ENCODE data around the gene AFF4.

AFF4 gene

DNA sequence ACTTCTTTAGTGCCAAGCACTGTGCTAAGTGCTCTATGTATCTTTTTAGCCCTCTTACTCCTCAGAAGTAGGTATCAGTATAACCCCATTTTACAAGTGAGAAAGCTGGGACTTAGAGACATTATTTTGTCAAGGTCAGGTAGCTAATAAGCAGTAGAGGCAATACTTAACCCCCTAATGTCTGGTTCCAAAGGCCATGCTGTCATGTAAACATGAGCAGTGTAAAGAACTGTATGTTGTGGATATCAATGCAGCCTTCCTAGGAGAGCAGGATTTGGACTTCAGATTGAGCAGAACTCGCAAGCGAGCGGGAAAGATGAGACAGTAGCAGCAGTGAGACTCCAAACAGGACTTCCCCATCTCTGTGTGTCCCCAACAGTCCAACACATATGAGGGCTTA lies 129.4 kb downstream of the AFF4 start:
- H3K4me1 ChIP-seq (ENCODE audit: control insufficient read depth, insufficient read depth, low read length): 0 out of 2 replicates have a peak, but pooled peaks cover 5% of the 10 kb centered on the region

DNA sequence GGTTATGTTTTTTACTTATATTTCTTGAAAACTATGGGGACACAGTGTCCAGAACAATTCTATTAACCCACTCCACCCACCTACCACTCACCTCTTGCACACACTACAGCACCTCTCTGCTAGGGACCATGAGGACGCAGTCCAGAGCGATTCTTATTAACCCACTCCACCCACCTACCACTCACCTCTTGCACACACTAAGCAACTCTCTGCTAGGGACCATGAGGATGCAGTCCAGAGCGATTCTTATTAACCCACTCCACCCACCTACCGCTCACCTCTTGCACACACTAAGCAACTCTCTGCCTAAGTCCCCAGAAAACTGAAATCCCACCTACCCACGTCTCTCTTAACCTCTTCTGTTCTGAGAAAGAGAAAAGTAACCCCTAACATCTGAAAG lies 130.8 kb downstream of the AFF4 start:
- 0 out of 2 replicates have a peak, but pooled peaks cover 5% of the 10 kb centered on the region for H3K4me1 ChIP-seq (ENCODE audit: control insufficient read depth, insufficient read depth, low read length)
- no peaks in the 10 kb centered on the region for H3K36me3 ChIP-seq (ENCODE audit: control insufficient read depth, insufficient read depth, low read length)
- H3K27ac ChIP-seq (ENCODE audit: low read depth, low read length): no peak overlapping the region
- no peaks in the 10 kb centered on the region for H3K9me3 ChIP-seq (ENCODE audit: control insufficient read depth, insufficient read depth, low read depth, low read length)
- H3K27me3 ChIP-seq (ENCODE audit: control insufficient read depth, insufficient read depth, low read length): peaks cover 45% of the 10 kb centered on the region
- H3K9ac ChIP-seq (ENCODE audit: low read length): no peak overlapping the region
- no peak overlapping the region for H3K4me3 ChIP-seq (ENCODE audit: low read depth, low read length)

More for the DNA sequence above, 129.4 kb downstream of the AFF4 start:
- Histone ChIP-seq H3K27ac (ENCODE audit: low read depth, low read length) (no peak overlapping the region), H3K9ac (ENCODE audit: low read length) (no peak overlapping the region), H3K36me3 (ENCODE audit: control insufficient read depth, insufficient read depth, low read length) (no peaks in the 10 kb centered on the region), H3K27me3 (ENCODE audit: control insufficient read depth, insufficient read depth, low read length) (peaks cover 30% of the 10 kb centered on the region), H3K4me3 (ENCODE audit: low read depth, low read length) (no peak overlapping the region), H3K9me3 (ENCODE audit: control insufficient read depth, insufficient read depth, low read depth, low read length) (no peaks in the 10 kb centered on the region)

DNA sequence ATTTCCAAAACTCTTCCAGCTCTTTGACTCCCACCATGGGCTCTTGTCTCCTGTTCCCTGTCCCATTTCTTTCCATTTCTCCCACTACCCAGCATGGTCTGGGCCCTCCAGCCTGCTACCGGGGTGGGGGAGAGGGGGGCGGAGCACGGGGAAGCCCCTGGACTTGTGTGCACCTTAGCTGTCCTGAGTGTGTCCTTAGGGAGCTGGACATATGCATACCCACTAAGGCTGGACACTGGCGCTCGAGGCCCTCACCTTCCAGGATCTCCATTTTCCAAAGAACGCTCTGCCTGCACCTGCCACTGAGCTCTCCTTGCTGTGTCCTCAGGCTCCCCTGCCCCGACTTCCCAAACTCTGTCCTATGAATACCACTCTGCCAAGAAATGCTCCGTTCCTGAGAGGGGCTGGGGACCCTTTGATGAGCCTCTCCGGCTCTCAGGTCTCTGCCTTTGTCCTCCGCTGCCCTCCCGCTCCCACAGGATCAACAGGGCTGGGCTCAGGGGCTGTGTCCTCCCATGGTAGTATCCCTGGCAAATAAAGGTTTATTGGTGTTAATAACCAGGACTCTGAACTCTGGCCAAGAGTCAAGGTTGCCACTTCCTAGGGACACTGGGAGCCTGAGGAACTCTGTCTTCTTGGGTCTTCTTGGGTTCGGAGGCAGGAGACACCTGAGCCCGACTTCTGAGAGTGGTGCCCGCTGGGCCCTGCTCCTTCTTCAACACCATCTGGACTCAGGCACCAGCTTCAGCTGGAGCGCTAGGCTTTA lies 132.2 kb downstream of the AFF4 start:
- Histone ChIP-seq H3K27ac (ENCODE audit: low read depth, low read length) (no peak overlapping the region), H3K9ac (ENCODE audit: low read length) (peak overlapping the region; percentile 60), H3K27me3 (ENCODE audit: control insufficient read depth, insufficient read depth, low read length) (peaks cover 58% of the 10 kb centered on the region), H3K36me3 (ENCODE audit: control insufficient read depth, insufficient read depth, low read length) (no peaks in the 10 kb centered on the region), H3K4me1 (ENCODE audit: control insufficient read depth, insufficient read depth, low read length) (peaks cover 10% of the 10 kb centered on the region), H3K9me3 (ENCODE audit: control insufficient read depth, insufficient read depth, low read depth, low read length) (no peaks in the 10 kb centered on the region), H3K4me3 (ENCODE audit: low read depth, low read length) (peak overlapping the region; percentile 68)

DNA sequence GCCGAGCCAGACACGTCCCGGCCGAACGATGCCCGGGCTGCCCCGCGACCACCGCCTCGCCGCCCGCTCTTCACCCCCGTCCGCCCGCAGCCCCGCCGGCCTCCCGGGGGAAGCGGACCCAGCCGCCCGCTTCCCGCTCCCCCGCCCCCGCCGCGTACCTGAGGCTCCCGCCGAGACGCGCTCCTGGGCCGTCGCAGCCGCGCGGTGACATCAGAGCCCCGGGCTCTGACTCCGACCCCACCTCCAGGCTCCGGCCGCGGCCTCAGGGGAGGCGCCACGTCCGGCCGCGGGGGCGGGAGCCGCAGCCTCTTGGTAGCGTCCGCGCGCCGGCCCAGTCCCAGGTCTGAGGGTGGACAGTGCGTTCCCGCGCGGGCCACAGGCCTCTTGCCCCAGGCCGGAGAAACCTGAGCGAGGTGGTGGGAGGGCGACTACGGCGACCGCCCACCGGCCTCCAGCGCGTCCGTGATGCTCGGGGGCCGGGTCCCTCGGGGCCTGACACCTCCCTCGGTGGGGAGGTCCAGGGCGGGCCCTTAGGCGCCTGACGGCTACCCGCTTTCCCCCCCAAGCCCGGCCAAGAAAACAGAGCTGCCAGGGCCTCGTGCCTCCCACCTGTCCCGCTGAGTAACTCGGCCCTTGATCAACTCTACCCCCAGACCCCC lies 132.9 kb downstream of the AFF4 start, which contains the start of gene SHROOM1:
Gene SHROOM1, minus strand, starts transcription at position 212 of the 659 bp plus-strand sequence. CDS start 4,507 bp downstream, outside the sequence.
- Histone ChIP-seq H3K27ac (ENCODE audit: low read depth, low read length) (no peak within 1 kb of the TSS), H3K36me3 (ENCODE audit: control insufficient read depth, insufficient read depth, low read length) (no peaks in the 10 kb centered on the region), H3K27me3 (ENCODE audit: control insufficient read depth, insufficient read depth, low read length) (peaks cover 65% of the 10 kb centered on the region), H3K4me1 (ENCODE audit: control insufficient read depth, insufficient read depth, low read length) (peaks cover 14% of the 10 kb centered on the region), H3K4me3 (ENCODE audit: low read depth, low read length) (peak within 1 kb of the TSS; percentile 68), H3K9me3 (ENCODE audit: control insufficient read depth, insufficient read depth, low read depth, low read length) (no peaks in the 10 kb centered on the region), H3K9ac (ENCODE audit: low read length) (peak within 1 kb of the TSS; percentile 65)

DNA sequence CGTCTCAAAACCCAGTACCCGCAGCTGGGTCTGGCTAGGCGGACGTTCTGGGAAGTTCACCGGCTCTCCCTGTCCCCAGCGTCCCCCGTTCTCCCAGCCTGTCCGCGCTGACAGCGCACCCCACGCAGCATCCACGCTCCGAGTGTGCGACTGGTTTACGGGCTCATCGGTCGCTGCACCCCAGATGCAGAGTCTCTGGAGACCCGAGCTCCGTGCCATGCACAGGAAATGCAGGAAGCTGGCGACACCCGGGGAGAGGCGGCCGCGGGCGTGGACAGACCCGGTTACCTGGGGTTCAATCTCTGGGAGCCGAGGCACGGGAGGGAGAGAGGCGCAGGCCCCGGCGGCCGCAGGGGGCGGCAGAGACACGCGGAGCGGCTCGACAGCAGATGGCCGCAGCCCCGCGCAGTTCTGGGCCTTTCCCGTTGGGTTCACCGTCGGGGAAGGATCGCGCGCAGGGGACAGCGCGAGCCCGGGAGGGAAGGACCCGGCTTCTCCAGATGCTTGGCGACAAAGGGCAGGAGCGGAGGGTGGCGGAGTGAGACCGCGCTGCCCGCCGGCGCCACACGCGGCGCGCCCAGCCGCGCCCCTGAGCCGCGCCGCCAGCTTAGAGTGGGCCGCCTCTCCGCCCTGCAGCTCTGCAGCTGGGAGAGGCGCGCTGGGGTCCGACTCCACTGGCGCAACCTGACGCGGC lies 133.5 kb downstream of the AFF4 start:
- Histone ChIP-seq H3K9ac (ENCODE audit: low read length) (peak overlapping the region; percentile 65), H3K4me1 (ENCODE audit: control insufficient read depth, insufficient read depth, low read length) (peaks cover 19% of the 10 kb centered on the region), H3K27me3 (ENCODE audit: control insufficient read depth, insufficient read depth, low read length) (peaks cover 71% of the 10 kb centered on the region), H3K27ac (ENCODE audit: low read depth, low read length) (no peak overlapping the region), H3K4me3 (ENCODE audit: low read depth, low read length) (peak overlapping the region; percentile 68), H3K36me3 (ENCODE audit: control insufficient read depth, insufficient read depth, low read length) (no peaks in the 10 kb centered on the region), H3K9me3 (ENCODE audit: control insufficient read depth, insufficient read depth, low read depth, low read length) (no peaks in the 10 kb centered on the region)

DNA sequence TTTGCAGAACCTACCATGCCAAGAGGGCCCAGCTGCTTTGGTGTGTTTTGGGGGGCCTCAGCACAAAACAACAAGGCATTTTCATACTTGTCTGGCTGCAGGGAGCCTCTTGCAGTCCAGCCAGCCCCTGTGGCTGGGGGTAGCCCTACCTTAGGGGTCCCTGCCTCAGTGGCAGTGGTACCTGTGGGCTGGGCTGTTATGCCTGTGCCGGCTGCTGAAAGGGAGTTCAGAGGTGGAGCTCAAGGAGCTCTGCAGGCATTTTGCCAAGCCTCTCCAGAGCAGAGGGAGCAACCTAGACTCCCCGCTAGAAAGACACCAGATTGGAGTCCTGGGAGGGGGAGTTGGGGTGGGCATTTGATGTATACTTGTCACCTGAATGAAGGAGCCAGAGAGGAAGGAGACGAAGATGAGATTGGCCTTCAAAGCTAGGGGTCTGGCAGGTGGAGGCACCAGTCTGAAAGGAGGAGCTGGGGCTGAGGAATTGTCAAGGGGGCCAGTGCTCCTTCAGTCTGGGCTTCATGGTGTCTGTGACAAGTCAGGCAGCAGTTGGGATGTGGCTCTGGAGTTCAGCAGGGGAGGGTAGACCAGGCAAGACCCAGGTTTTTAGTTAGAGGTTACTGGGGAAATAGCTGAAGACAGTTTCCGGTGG lies 134.5 kb downstream of the AFF4 start:
- Histone ChIP-seq H3K4me1 (ENCODE audit: control insufficient read depth, insufficient read depth, low read length) (peaks cover 23% of the 10 kb centered on the region), H3K9ac (ENCODE audit: low read length) (no peak overlapping the region), H3K27me3 (ENCODE audit: control insufficient read depth, insufficient read depth, low read length) (peaks cover 81% of the 10 kb centered on the region), H3K9me3 (ENCODE audit: control insufficient read depth, insufficient read depth, low read depth, low read length) (no peaks in the 10 kb centered on the region), H3K27ac (ENCODE audit: low read depth, low read length) (no peak overlapping the region), H3K36me3 (ENCODE audit: control insufficient read depth, insufficient read depth, low read length) (no peaks in the 10 kb centered on the region), H3K4me3 (ENCODE audit: low read depth, low read length) (peak overlapping the region; percentile 68; the same call in 1 of the 2 replicates)

DNA sequence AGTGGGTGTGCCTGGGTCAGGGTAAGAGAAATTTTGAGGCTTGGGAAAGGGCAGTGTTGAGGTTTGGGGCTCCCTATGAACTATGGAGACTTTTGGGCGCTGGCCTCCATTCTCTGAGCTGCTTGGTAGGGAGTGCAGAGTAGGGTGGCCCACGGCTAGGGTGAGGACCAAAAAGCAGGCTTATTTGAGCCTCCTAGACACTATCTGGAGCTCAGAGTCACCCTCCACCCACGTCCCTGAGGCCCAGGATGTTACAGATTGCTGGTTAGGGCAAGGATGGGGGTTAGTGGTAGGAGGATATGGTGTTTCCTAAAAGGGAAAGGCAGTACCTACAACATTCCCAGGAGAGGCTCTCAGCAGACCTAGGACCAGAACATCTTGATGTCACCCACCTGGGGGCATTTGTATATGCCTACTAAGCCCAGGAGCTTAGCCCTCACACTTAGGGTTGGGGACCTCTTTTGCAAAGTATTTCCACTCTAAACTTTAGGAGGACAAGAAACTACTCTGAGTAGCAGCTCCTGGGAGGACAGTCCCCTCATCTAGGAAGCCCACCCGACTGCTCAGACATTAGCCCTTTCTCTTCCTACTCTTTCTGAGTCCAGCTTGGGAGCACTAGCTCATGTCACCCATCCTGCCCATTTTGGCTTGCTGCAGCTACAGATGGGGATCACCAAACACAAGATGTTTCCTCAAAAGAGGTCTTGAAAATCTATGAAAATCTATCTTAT lies 135.3 kb downstream of the AFF4 start:
- H3K9me3 ChIP-seq (ENCODE audit: control insufficient read depth, insufficient read depth, low read depth, low read length): no peaks in the 10 kb centered on the region
- peaks cover 31% of the 10 kb centered on the region for H3K4me1 ChIP-seq (ENCODE audit: control insufficient read depth, insufficient read depth, low read length)
- no peaks in the 10 kb centered on the region for H3K36me3 ChIP-seq (ENCODE audit: control insufficient read depth, insufficient read depth, low read length)
- H3K27ac ChIP-seq (ENCODE audit: low read depth, low read length): no peak overlapping the region
- no peak overlapping the region for H3K4me3 ChIP-seq (ENCODE audit: low read depth, low read length)
- H3K9ac ChIP-seq (ENCODE audit: low read length): no peak overlapping the region
- peaks cover 78% of the 10 kb centered on the region for H3K27me3 ChIP-seq (ENCODE audit: control insufficient read depth, insufficient read depth, low read length)

DNA sequence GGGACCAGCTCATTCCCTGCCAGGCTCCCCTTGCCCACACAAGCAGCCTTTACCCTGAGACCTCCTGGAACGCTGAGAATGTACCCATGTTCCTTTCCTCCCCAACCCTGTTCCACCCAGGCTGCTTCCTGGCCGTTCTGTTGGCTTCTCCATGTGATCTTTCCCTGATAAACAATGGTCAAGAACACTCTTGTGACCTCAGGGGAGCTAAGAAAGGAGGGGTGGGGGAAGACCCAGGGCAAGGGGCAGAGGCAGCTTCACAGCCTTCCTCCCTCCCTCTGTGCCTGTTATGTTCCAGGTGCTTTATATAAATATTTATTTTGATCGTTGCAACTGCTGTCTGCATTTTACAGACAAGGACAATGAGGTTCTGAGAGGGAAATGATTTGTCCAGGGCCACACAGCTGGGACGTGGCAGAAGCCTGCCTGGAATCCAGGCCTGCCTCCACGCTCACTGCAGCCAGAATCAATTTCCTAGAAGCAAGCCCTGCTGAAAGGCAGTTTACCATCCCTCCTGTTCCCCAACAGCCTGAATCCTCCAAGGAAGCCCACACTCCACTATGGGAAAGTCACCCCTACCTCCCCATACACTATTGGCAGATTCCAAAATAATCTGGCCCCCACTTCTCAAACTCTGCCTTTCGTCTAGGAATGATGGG lies 136.9 kb downstream of the AFF4 start:
- H3K9me3 ChIP-seq (ENCODE audit: control insufficient read depth, insufficient read depth, low read depth, low read length): no peaks in the 10 kb centered on the region
- H3K36me3 ChIP-seq (ENCODE audit: control insufficient read depth, insufficient read depth, low read length): no peaks in the 10 kb centered on the region
- no peak overlapping the region for H3K9ac ChIP-seq (ENCODE audit: low read length)
- peaks cover 31% of the 10 kb centered on the region for H3K4me1 ChIP-seq (ENCODE audit: control insufficient read depth, insufficient read depth, low read length)
- H3K27ac ChIP-seq (ENCODE audit: low read depth, low read length): no peak overlapping the region
- H3K27me3 ChIP-seq (ENCODE audit: control insufficient read depth, insufficient read depth, low read length): peaks cover 81% of the 10 kb centered on the region
- peak overlapping the region; percentile 58 for H3K4me3 ChIP-seq (ENCODE audit: low read depth, low read length)

DNA sequence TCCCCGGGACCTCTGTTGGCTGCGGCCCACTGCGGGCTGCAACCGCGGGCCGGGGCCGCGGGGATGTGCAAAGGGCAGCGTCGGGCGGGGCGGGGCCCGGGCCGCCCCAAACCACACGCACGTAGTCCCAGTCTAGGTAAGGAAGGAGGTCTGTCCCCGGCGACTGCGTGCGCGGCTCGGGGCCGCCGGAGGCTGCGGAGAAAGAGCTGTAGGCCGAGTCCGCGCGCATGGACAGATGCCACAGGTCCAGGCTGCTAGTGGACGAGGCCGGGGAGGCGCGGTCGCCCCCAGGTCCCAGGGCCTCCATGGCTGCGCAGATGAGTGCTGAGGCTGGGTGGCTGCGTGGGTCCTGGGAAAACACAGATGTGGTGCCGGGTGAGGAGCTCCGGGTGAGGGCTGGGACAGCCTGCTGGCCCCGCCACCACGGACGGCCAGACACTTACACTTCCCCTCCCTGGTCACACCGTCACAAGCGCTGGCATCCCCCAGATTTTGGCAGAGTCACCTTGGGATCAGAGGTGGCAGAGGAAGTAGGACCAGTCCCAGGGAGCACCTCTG lies 137.5 kb downstream of the AFF4 start:
- Histone ChIP-seq H3K9me3 (ENCODE audit: control insufficient read depth, insufficient read depth, low read depth, low read length) (no peaks in the 10 kb centered on the region), H3K27me3 (ENCODE audit: control insufficient read depth, insufficient read depth, low read length) (peaks cover 76% of the 10 kb centered on the region), H3K36me3 (ENCODE audit: control insufficient read depth, insufficient read depth, low read length) (no peaks in the 10 kb centered on the region), H3K27ac (ENCODE audit: low read depth, low read length) (no peak overlapping the region), H3K9ac (ENCODE audit: low read length) (peak overlapping the region; percentile 51), H3K4me1 (ENCODE audit: control insufficient read depth, insufficient read depth, low read length) (peaks cover 31% of the 10 kb centered on the region), H3K4me3 (ENCODE audit: low read depth, low read length) (peak overlapping the region; percentile 58)
